22Rv1 (cell line): ENCODE results near the gene RETREG1.

ENCODE experiments used
- ZFX ChIP-seq: fragments of 450-650 bp; IDR thresholded peaks from 2 replicates; pipeline ENCODE4 v1.6.1; 2017; ENCODE audit warnings: antibody characterized with exemption, borderline replicate concordance
- TF ChIP-seq, protein P1 (sequence below): fragments of 450-650 bp; IDR thresholded peaks from 2 replicates; pipeline ENCODE4 v1.5.1; 2017; ENCODE audit warnings: mild to moderate bottlenecking

DNA sequence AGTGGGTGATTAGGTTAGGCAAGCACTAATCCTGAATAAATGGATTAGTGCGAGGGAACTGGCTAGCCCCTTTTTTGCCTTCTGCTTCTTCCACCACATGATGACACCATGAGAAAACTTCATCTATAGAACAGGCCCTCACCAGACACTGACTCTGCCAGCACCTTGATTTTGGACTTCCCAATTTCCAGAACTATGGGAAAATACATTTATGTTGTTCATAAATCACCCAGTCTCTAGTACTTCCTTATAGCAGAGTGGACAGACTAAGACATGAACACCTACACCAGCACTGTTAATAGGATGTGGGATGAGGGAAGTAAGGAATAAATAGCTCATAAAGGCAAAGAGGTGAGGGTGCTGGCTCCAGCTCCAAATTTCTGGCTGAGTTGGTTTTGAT is 152.6 kb downstream of the RETREG1 start:
- TF ChIP-seq, protein P1, sequence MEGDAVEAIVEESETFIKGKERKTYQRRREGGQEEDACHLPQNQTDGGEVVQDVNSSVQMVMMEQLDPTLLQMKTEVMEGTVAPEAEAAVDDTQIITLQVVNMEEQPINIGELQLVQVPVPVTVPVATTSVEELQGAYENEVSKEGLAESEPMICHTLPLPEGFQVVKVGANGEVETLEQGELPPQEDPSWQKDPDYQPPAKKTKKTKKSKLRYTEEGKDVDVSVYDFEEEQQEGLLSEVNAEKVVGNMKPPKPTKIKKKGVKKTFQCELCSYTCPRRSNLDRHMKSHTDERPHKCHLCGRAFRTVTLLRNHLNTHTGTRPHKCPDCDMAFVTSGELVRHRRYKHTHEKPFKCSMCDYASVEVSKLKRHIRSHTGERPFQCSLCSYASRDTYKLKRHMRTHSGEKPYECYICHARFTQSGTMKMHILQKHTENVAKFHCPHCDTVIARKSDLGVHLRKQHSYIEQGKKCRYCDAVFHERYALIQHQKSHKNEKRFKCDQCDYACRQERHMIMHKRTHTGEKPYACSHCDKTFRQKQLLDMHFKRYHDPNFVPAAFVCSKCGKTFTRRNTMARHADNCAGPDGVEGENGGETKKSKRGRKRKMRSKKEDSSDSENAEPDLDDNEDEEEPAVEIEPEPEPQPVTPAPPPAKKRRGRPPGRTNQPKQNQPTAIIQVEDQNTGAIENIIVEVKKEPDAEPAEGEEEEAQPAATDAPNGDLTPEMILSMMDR: no peak
- no peak for TF ChIP-seq ZFX
